Measurements from ENCODE around the gene KRTAP5-2.
"Not testable (repeated sequence)": the region's sequence is repeated elsewhere in the genome, so short reads cannot be mapped to it uniquely, and the experiment has no call there.

The KRTAP5-2 gene

GRCh38 chr11:1625541-1625940 is 27.4 kb upstream of the KRTAP5-2 start:
- no peak for DNase-seq

- DNase-seq, result no peak
These were observed 26.5 kb upstream of the KRTAP5-2 start for GRCh38 chr11:1624621-1625020.

- DNase-seq, result no peak
These were observed 25.6 kb upstream of the KRTAP5-2 start for GRCh38 chr11:1623716-1624115.

- no peak for DNase-seq
These were observed 24.0 kb upstream of the KRTAP5-2 start, which contains the start of gene KRTAP5-4 for GRCh38 chr11:1622086-1622485. KRTAP5-4 (minus strand) TSS chr11:1622138; CDS start chr11:1622093, 45 bp downstream.

GRCh38 chr11:1619449-1619848 is 21.4 kb upstream of the KRTAP5-2 start:
- DNase-seq, result peak; percentile 56

GRCh38 chr11:1618231-1618630 is 20.1 kb upstream of the KRTAP5-2 start:
- no peak for DNase-seq

GRCh38 chr11:1608363-1608762 is 10.3 kb upstream of the KRTAP5-2 start, which contains the start of gene KRTAP5-3:
KRTAP5-3 (minus strand) TSS chr11:1608463; CDS start chr11:1608385, 78 bp downstream.
- no peak for DNase-seq

- not testable (repeated sequence) for DNase-seq
These were observed 9.8 kb upstream of the KRTAP5-2 start for GRCh38 chr11:1607901-1608300.

GRCh38 chr11:1607156-1607845 is 9.2 kb upstream of the KRTAP5-2 start:
- DNase-seq, result not testable (repeated sequence)

- DNase-seq, result peak; percentile 44
These were observed 7.8 kb upstream of the KRTAP5-2 start for GRCh38 chr11:1605923-1606322.

- no peak for DNase-seq
These were observed 6.6 kb upstream of the KRTAP5-2 start for GRCh38 chr11:1604711-1605110.

GRCh38 chr11:1604181-1604580 is 6.1 kb upstream of the KRTAP5-2 start:
- DNase-seq, result no peak

GRCh38 chr11:1603629-1604028 is 5.5 kb upstream of the KRTAP5-2 start:
- no peak for DNase-seq

- not testable (repeated sequence) for DNase-seq
These were observed 3.6 kb upstream of the KRTAP5-2 start for GRCh38 chr11:1601663-1602062.

GRCh38 chr11:1600626-1601025 is 2.5 kb upstream of the KRTAP5-2 start:
- no peak for DNase-seq

- DNase-seq, result peak; percentile 38
These were observed 722 bp upstream of the KRTAP5-2 start for GRCh38 chr11:1598816-1599215.

- DNase-seq, result not testable (repeated sequence)
These were observed 312 bp upstream of the KRTAP5-2 start for GRCh38 chr11:1598406-1598805.

GRCh38 chr11:1597331-1597993 is 632 bp downstream of the KRTAP5-2 start:
- DNase-seq, result no peak

GRCh38 chr11:1596576-1597121 is 1.4 kb downstream of the KRTAP5-2 start:
- not testable (repeated sequence) for DNase-seq

GRCh38 chr11:1595994-1596575 is 2.0 kb downstream of the KRTAP5-2 start:
- DNase-seq, result not testable (repeated sequence)

GRCh38 chr11:1592628-1593027 is 5.5 kb downstream of the KRTAP5-2 start:
- no peak for DNase-seq

- no peak for DNase-seq
These were observed 8.1 kb downstream of the KRTAP5-2 start for GRCh38 chr11:1589996-1590395.

GRCh38 chr11:1589191-1589963 is 8.7 kb downstream of the KRTAP5-2 start:
- DNase-seq, result peak; percentile 59
